Lower lobe of right lung (tissue), 2 donors: ENCODE measurements around the gene TXK. TPM values are rescaled to one million over a fixed set of nuclear protein-coding genes. Genes with fewer than 3 reads are reported as not detected.

ENCODE experiments used
- ATAC-seq, 2 donors: fragments of 200-7000 bp; cut with Tn5 transposase; one replicate each; pipeline ENCODE4 v1.9.1; 2020 to 2022; ENCODE audit warnings: mild to moderate bottlenecking in 2 of 2, moderate library complexity in 2 of 2
- DNase-seq: peaks from one replicate; pipeline ENCODE4 v3.0.0-alpha.2; 2020
- H3K27ac ChIP-seq: fragments of 200-600 bp; one replicate; pipeline ENCODE4 v1.8.0; 2022
- H3K27me3 ChIP-seq: fragments of 200-600 bp; one replicate; pipeline ENCODE4 v1.8.0; 2022; ENCODE audit warnings: low read depth
- H3K36me3 ChIP-seq: fragments of 200-600 bp; one replicate; pipeline ENCODE4 v1.8.0; 2022; ENCODE audit warnings: mild to moderate bottlenecking
- H3K4me1 ChIP-seq: fragments of 200-600 bp; one replicate; pipeline ENCODE4 v1.8.0; 2022
- H3K4me3 ChIP-seq: fragments of 200-600 bp; one replicate; pipeline ENCODE4 v1.8.0; 2022; ENCODE audit warnings: mild to moderate bottlenecking
- H3K9me3 ChIP-seq: fragments of 200-600 bp; one replicate; pipeline ENCODE4 v1.8.0; 2022
- CTCF ChIP-seq: fragments of 200-600 bp; IDR thresholded peaks from one replicate; pipeline ENCODE4 v1.8.0; 2022; ENCODE audit warnings: antibody characterized with exemption, mild to moderate bottlenecking
- intact Hi-C: fragments of 100-400 bp; cut with DNase I; formaldehyde crosslinking; loops from one replicate; pipeline ENCODE4 v1.11.0; 2022
- long read RNA-seq: library from polyadenylated mRNA; unstranded; transcript quantifications from one replicate; pipeline ENCODE4 v2.0.0, GENCODE V29; 2021
- total RNA-seq: library from RNA; stranded (reverse); fragmentation: NEBNext Ultra II Directional; extraction: Animal tissue kit (Norgen Biotek cat#: 25700); gene quantifications from one replicate; pipeline ENCODE4 v1.2.1, GENCODE V29; 2021
- donor health status: DM: no; HTN: yes; CAD: no; lungs with severe emphysema.

TXK gene
- 7.5 TPM for total RNA-seq
- long read RNA-seq, partial matches to known transcripts = 1 of 5 reads
- long read RNA-seq, other reads (novel, unspliced or antisense) = 2 of 5 reads

- H3K9me3 ChIP-seq = no peaks in the 10 kb centered on the region
- no peak within 1 kb of the TSS for H3K4me3 ChIP-seq
- peaks cover 9% of the 10 kb centered on the region for H3K4me1 ChIP-seq
- no peaks in the 10 kb centered on the region for H3K27me3 ChIP-seq
- H3K36me3 ChIP-seq = peaks cover 26% of the 10 kb centered on the region
- H3K27ac ChIP-seq = no peak within 1 kb of the TSS
- ATAC-seq (no peak), DNase-seq (no peak)
- intact Hi-C loops = no loop called here
- no peak for TF ChIP-seq CTCF
Observed at GRCh38 chr4:48134081-48134480, at the start of gene TXK. Gene TXK, minus strand, starts transcription at chr4:48134250. Its CDS starts 80 bp downstream, at chr4:48134170.

- no peaks in the 10 kb centered on the region for H3K4me1 ChIP-seq
- intact Hi-C loops = no loop called here
- no peaks in the 10 kb centered on the region for H3K27me3 ChIP-seq
- no peak overlapping the region for H3K4me3 ChIP-seq
- peaks cover 4% of the 10 kb centered on the region for H3K36me3 ChIP-seq
- H3K9me3 ChIP-seq = no peaks in the 10 kb centered on the region
- H3K27ac ChIP-seq = no peak overlapping the region
- no peak for TF ChIP-seq CTCF
- DNase-seq = no peak
- ATAC-seq = no peak
Observed at GRCh38 chr4:48180234-48180633, 46.2 kb upstream of the TXK start.

GRCh38 chr4:48178931-48179330 lies 44.9 kb upstream of the TXK start:
- DNase-seq = no peak
- H3K36me3 ChIP-seq = peaks cover 8% of the 10 kb centered on the region
- TF ChIP-seq CTCF = no peak
- no peaks in the 10 kb centered on the region for H3K9me3 ChIP-seq
- intact Hi-C loops = no loop called here
- no peaks in the 10 kb centered on the region for H3K4me1 ChIP-seq
- no peak overlapping the region for H3K4me3 ChIP-seq
- no peak overlapping the region for H3K27ac ChIP-seq
- no peaks in the 10 kb centered on the region for H3K27me3 ChIP-seq
- ATAC-seq = no peak

GRCh38 chr4:48175806-48176205 lies 41.8 kb upstream of the TXK start:
- ATAC-seq = no peak
- TF ChIP-seq CTCF = no peak
- peaks cover 8% of the 10 kb centered on the region for H3K36me3 ChIP-seq
- no peaks in the 10 kb centered on the region for H3K9me3 ChIP-seq
- peaks cover 5% of the 10 kb centered on the region for H3K4me1 ChIP-seq
- no peak overlapping the region for H3K27ac ChIP-seq
- H3K27me3 ChIP-seq = no peaks in the 10 kb centered on the region
- no peak overlapping the region for H3K4me3 ChIP-seq
- intact Hi-C loops = no loop called here
- no peak for DNase-seq

- peak in 1 of 2 donors; percentile 29 for ATAC-seq
Observed at GRCh38 chr4:48175328-48175727, 41.3 kb upstream of the TXK start.

More at GRCh38 chr4:48175328-48175727, 41.3 kb upstream of the TXK start:
- no peak overlapping the region for H3K27ac ChIP-seq
- peaks cover 8% of the 10 kb centered on the region for H3K36me3 ChIP-seq
- H3K9me3 ChIP-seq = no peaks in the 10 kb centered on the region
- no peaks in the 10 kb centered on the region for H3K27me3 ChIP-seq
- no peak for DNase-seq
- no peak overlapping the region for H3K4me3 ChIP-seq
- TF ChIP-seq CTCF = no peak
- intact Hi-C loops = no loop called here
- H3K4me1 ChIP-seq = peaks cover 5% of the 10 kb centered on the region
